GM12878 (cell line): ENCODE results near the gene C1QL2. TPM values are rescaled to one million over a fixed set of nuclear protein-coding genes. Genes with fewer than 3 reads are reported as not detected.

Source experiments
- ATAC-seq: fragments of 200-7000 bp; cut with Tn5 transposase; 3 replicates; pipeline ENCODE4 v1.9.1; 2020; ENCODE audit warnings: mild to moderate bottlenecking, moderate library complexity
- BruUV-seq: library from RNA; stranded (reverse); fragments of 400-500 nt; replicated peaks from 2 replicates; lab custom pipeline; 2021; lab: Mats Ljungman, UMichigan
- CTCF ChIA-PET: fragments of 300-600 bp; sonication (Branson Sonifier 250); formaldehyde crosslinking; extraction: SDS; loops from one replicate; lab custom pipeline; 2021; ENCODE audit warnings: inconsistent platforms; lab: Yijun Ruan, JAX
- POLR2A ChIA-PET: fragments of 350-600 bp; formaldehyde crosslinking; extraction: SDS; loops from one replicate; lab custom pipeline; 2021; ENCODE audit warnings: inconsistent platforms; lab: Charles Lee
- RAD21 ChIA-PET: fragments of 300-600 bp; sonication (Branson Sonifier 250); formaldehyde crosslinking; loops from one replicate; lab custom pipeline; 2023; ENCODE audit warnings: antibody characterized with exemption; ENCODE audit not compliant: unreplicated experiment; lab: Charles Lee
- SMC1A ChIA-PET: fragments of 300-600 bp; sonication (Branson Sonifier 250); formaldehyde crosslinking; loops from one replicate; lab custom pipeline; 2023; ENCODE audit not compliant: unreplicated experiment, uncharacterized antibody; lab: Charles Lee
- DNase-seq: peaks from one replicate; pipeline ENCODE4 v3.0.0-alpha.2; 2011; ENCODE audit warnings: low read depth, low spot score
- FAIRE-seq: peaks from 3 replicates; lab custom pipeline; 2011; peaks lifted over from hg19 to GRCh38; lab: Jason Lieb, UNC
- H2AFZ ChIP-seq: 2 replicates; pipeline ENCODE4 v1.6.0; 2011; ENCODE audit warnings: low read depth, low read length, control low read depth; ENCODE audit not compliant: control insufficient read depth
- H3K27ac ChIP-seq: 2 replicates; pipeline ENCODE4 v1.5.1; 2011; ENCODE audit warnings: control low read depth; ENCODE audit not compliant: control insufficient read depth, insufficient read depth
- H3K27me3 ChIP-seq, 2 experiments: replicated peaks in 1 of 2; 2 replicates each; pipeline versions ENCODE4 v1.6.0 to v1.6.1; 2011; ENCODE audit warnings: low read length in 1 of 2; ENCODE audit not compliant: control insufficient read depth in 2 of 2, insufficient read depth in 2 of 2
- H3K36me3 ChIP-seq, 2 experiments: 2 replicates each; pipeline ENCODE4 v1.5.1; 2011; ENCODE audit warnings: low read length in 1 of 2; ENCODE audit not compliant: control insufficient read depth in 2 of 2, insufficient read depth in 2 of 2
- H3K4me1 ChIP-seq: 2 replicates; pipeline ENCODE4 v1.6.1; 2011; ENCODE audit warnings: mild to moderate bottlenecking, low read length, moderate library complexity, mixed read lengths; ENCODE audit not compliant: control insufficient read depth, insufficient read depth
- H3K4me2 ChIP-seq: 2 replicates; pipeline ENCODE4 v1.6.0; 2011; ENCODE audit warnings: control low read depth; ENCODE audit not compliant: control insufficient read depth, insufficient read depth
- H3K4me3 ChIP-seq: fragments of 200-600 bp; sonication (generic); 2 replicates; pipeline ENCODE4 v1.5.1; 2016
- H3K79me2 ChIP-seq: 2 replicates; pipeline ENCODE4 v1.6.0; 2011; ENCODE audit warnings: low read length; ENCODE audit not compliant: control insufficient read depth, insufficient read depth
- H3K9ac ChIP-seq: 2 replicates; pipeline ENCODE4 v1.8.0; 2011; ENCODE audit warnings: low read length, control low read depth, mixed read lengths; ENCODE audit not compliant: control insufficient read depth, insufficient read depth
- H3K9me3 ChIP-seq: replicated peaks from 3 replicates; pipeline ENCODE4 v1.5.1; 2011; ENCODE audit warnings: mild to moderate bottlenecking, low read length; ENCODE audit not compliant: control insufficient read depth, insufficient read depth
- H4K20me1 ChIP-seq: 2 replicates; pipeline ENCODE4 v1.6.0; 2011; ENCODE audit not compliant: control insufficient read depth, insufficient read depth
- BRCA1 ChIP-seq: IDR thresholded peaks from 2 replicates; pipeline ENCODE4 v1.6.1; 2011; ENCODE audit warnings: low read depth, low read length, improper control_type of control experiment
- CEBPZ ChIP-seq: fragments of 150-350 bp; IDR thresholded peaks from 2 replicates; pipeline ENCODE4 v1.6.1; 2016; ENCODE audit warnings: low read depth, low read length
- CHD1 ChIP-seq: IDR thresholded peaks from 2 replicates; pipeline ENCODE4 v1.6.1; 2012; ENCODE audit warnings: low read depth, low read length, improper control_type of control experiment
- CHD2 ChIP-seq: IDR thresholded peaks from 2 replicates; pipeline ENCODE4 v1.6.1; 2011; ENCODE audit warnings: low read depth, low read length, improper control_type of control experiment, borderline replicate concordance
- IKZF1 ChIP-seq: fragments of 450-650 bp; conservative IDR thresholded peaks from 2 replicates; pipeline ENCODE4 v1.6.1; 2017; ENCODE audit warnings: antibody characterized with exemption, mild to moderate bottlenecking
- JUND ChIP-seq: IDR thresholded peaks from 2 replicates; pipeline ENCODE4 v1.6.1; 2012; ENCODE audit warnings: low read depth, mild to moderate bottlenecking, low read length, improper control_type of control experiment, moderate library complexity
- MAX ChIP-seq: IDR thresholded peaks from 2 replicates; pipeline ENCODE4 v1.6.1; 2012; ENCODE audit warnings: low read depth, low read length, improper control_type of control experiment
- PKNOX1 ChIP-seq: fragments of 450-650 bp; IDR thresholded peaks from 2 replicates; pipeline ENCODE4 v1.6.1; 2016; ENCODE audit warnings: mild to moderate bottlenecking
- RCOR1 ChIP-seq: conservative IDR thresholded peaks from 2 replicates; pipeline ENCODE4 v1.6.1; 2012; ENCODE audit warnings: low read depth, low read length, improper control_type of control experiment
- ZBTB33 ChIP-seq: fragments of 450-650 bp; IDR thresholded peaks from 2 replicates; pipeline ENCODE4 v1.6.1; 2017; ENCODE audit warnings: mild to moderate bottlenecking
- ZNF24 ChIP-seq: fragments of 450-650 bp; IDR thresholded peaks from 2 replicates; pipeline ENCODE4 v1.6.1; 2017; ENCODE audit warnings: antibody characterized with exemption, mild to moderate bottlenecking
- ZNF274 ChIP-seq: IDR thresholded peaks from one replicate; pipeline ENCODE4 v1.8.0; 2011; ENCODE audit not compliant: insufficient read length, insufficient read depth
- WGBS: methylation state at CpG from one replicate; pipeline ENCODE4 v1.1.6; 2016; ENCODE audit warnings: low lambda C conversion rate; ENCODE audit not compliant: insufficient replicate concordance, insufficient coverage; ENCODE audit errors: missing lambda C conversion rate; 5-methylcytosine and 5-hydroxymethylcytosine counted together
- in situ Hi-C: fragments of 300-500 bp; cut with MboI; formaldehyde crosslinking; loops from 9 replicates; pipeline ENCODE4 v1.14.3; 2018; ENCODE audit warnings: mixed read lengths
- intact Hi-C: fragments of 100-400 bp; cut with micrococcal nuclease; formaldehyde crosslinking; loops from one replicate; pipeline ENCODE4 v1.14.2; 2022; ENCODE audit not compliant: unreplicated experiment
- polyA plus RNA-seq, 11 experiments: library from polyadenylated mRNA; depleted of rRNA in 4 of 11; unstranded in 6 of 11; stranded (reverse) in 5 of 11; fragments of >200 nt; fragmentation: Nextera tagmentation in 4 of 11; fragmentation: Illumina TruSeq in 1 of 11; extraction: Ambion mirVana in 4 of 11; extraction: Trizol in 1 of 11; gene quantifications; 1 replicate in 1 of 11; 2 replicates in 10 of 11; pipeline versions ENCODE4 v1.2.1 to v1.2.3, GENCODE V29; 2011 to 2016; ENCODE audit warnings: inconsistent platforms in 2 of 11, missing spikeins in 2 of 11, low read depth in 1 of 11
- total RNA-seq, 4 experiments: library from RNA; depleted of rRNA in 3 of 4; stranded (reverse); fragments of >200 nt in 3 of 4; fragmentation: Illumina TruSeq in 1 of 4; extraction: Trizol in 1 of 4; gene quantifications; 2 replicates each; pipeline versions ENCODE4 v1.2.1 to v1.2.3, GENCODE V29; 2013 to 2021
- TF ChIP-seq, protein P1 (sequence below): IDR thresholded peaks from 2 replicates; pipeline ENCODE4 v1.6.1; 2012; ENCODE audit warnings: low read length, inconsistent platforms

The C1QL2 gene
- total and polyA plus RNA-seq, 10 of the 15 experiments (the other 5 are each of a cell fraction or from before 2014, with no cell fraction given) = not detected

DNA sequence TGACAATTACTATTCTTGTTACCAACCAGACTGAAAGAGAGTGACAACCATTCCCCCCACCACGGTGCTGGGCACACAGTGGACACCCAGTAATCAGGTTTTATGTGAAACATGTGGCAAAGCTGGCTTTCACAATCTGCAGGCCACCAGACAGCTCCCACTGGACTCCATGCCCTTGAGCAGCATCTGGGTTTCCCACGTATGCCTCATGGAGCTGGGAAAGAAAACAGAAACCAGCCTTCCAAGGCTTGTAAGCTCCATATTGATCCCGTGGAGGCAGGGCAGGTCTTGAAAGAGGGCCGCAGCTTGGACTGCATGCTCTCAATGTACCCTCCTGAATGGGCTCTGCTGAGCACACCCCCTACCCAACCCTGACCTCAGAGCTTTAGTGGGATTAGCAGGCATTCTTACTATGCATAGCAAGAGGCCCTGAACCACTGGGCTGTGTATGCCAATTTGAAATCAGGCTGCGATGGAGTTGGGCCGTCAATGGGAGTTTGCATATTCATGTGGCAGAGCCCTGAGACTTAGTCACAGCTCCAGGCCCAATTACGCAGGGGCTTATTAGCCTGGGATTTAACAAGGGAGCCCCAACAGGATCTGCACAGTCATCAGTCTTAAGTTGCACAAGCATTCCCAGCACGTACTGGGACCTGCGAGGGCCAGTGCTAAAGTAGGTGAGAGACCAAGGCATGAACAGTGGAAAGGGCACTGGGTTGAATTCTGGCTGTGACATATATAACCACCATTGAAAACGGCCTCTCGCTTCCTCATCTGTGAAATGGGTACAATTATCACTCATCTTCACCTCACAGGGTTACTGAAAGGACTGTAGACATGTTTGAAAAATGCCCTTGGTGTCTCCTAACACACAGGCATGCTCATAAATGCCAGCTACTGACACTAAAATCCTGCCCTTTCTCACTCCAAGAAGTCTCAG is 10.5 kb downstream of the C1QL2 start (continued):
- no peak for TF ChIP-seq ZBTB33
- no peak for TF ChIP-seq IKZF1
- TF ChIP-seq, protein P1, sequence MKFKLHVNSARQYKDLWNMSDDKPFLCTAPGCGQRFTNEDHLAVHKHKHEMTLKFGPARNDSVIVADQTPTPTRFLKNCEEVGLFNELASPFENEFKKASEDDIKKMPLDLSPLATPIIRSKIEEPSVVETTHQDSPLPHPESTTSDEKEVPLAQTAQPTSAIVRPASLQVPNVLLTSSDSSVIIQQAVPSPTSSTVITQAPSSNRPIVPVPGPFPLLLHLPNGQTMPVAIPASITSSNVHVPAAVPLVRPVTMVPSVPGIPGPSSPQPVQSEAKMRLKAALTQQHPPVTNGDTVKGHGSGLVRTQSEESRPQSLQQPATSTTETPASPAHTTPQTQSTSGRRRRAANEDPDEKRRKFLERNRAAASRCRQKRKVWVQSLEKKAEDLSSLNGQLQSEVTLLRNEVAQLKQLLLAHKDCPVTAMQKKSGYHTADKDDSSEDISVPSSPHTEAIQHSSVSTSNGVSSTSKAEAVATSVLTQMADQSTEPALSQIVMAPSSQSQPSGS = no peak
- TF ChIP-seq CHD1 = no peak

DNA sequence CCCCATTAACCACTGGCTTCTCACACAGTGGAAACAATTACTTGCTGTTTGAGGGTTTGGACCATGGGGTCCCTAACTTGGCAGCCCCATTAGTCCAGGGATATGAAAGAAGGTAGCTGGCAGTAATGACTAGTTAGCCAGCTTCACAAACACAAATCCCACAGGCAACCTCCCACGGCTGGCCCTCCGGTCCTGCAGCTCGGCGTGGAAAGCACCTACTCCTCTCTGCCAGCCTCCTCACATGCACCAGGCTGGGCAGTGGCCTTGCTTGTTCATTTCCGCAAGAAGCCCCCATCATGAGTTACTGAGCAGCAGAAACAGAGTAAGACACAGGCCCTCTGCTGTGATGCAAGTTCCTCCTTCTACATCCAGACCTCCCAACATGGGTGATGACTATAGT is 13.7 kb downstream of the C1QL2 start:
- H3K9me3 ChIP-seq = no peaks in the 10 kb centered on the region
- no peak for DNase-seq
- H3K9ac ChIP-seq = no peak overlapping the region
- H3K4me1 ChIP-seq = no peaks in the 10 kb centered on the region
- peaks cover 2 to 3% of the 10 kb centered on the region in 2 experiments; a peak in 2 of 4 replicates for H3K27me3 ChIP-seq
- H3K4me2 ChIP-seq = no peak overlapping the region
- ChIA-PET CTCF (no interaction called here), SMC1A (no interaction called here), POLR2A (no interaction called here), RAD21 (no interaction called here)
- in situ Hi-C loops (no loop called here), intact Hi-C loops (no loop called here)
- FAIRE-seq = no peak
- TF ChIP-seq MAX (no peak), JUND (no peak), ZNF274 (no peak), RCOR1 (no peak), PKNOX1 (no peak), BRCA1 (no peak), CEBPZ (no peak), ZNF24 (no peak), CHD2 (no peak)
- BruUV-seq = no TSS peak
- ATAC-seq = no peak
- H3K36me3 ChIP-seq = no peaks in the 10 kb centered on the region
- no peaks in the 10 kb centered on the region for H3K79me2 ChIP-seq
- H2AFZ ChIP-seq = no peak overlapping the region
- H4K20me1 ChIP-seq = no peaks in the 10 kb centered on the region
- no peak overlapping the region for H3K27ac ChIP-seq
- H3K4me3 ChIP-seq = no peak overlapping the region
- 46% methylated on average over 5 of the region's 5 CpGs for WGBS
